HT1080 (cell line): ENCODE results near the gene AEN. TPM values are rescaled to one million over a fixed set of nuclear protein-coding genes. Genes with fewer than 3 reads are reported as not detected.

Source experiments
- DNase-seq: peaks from one replicate; pipeline ENCODE4 v3.0.0-alpha.2; 2015; ENCODE audit warnings: low read depth
- total RNA-seq: library from RNA; depleted of rRNA; stranded (reverse); fragments of >200 nt; shearing (Covaris generic); gene quantifications from 2 replicates; pipeline ENCODE4 v1.2.3, GENCODE V29; 2014

Gene AEN
- total RNA-seq, 1 experiment from 2014 or later, result 162 TPM

DNA sequence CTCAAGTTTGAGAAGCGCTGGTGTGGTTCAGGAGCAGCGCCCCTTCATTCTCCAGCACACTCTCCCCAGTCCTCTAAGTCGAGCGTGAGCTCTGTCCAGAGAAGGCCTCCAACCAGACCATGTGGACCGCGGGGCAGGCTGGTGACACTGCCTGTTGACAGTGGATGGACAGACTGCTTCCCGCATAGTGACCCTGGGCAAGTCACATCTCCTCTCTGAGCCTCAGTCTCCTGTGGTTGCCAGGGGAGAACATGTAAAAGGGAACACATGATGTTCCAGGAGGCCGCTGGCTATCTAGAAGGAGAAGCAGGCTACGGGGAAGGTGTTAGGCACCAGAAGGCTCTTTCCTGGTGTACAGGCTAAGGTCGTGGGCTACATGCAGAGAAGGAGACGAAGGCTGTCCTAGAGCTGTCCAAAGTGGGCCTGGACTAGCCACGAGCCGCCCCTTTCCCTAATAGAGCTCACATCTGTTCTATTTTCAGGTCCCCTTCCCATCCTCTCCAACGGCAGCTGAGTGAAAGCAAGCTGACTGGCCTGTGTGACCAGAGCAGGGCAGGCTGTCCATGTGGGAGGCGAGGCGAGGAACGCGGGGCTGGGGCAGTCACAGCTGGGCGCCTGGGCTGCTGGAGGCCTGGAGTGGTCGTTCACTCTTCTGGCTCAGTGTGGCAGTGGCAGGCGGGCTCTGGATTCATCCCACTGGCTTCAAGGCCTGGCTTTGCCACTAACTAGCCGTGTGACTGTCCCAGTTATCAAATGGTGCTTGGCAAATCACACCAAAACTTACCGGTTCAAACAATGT lies 28.8 kb downstream of the AEN start:
- DNase-seq, result no peak

DNA sequence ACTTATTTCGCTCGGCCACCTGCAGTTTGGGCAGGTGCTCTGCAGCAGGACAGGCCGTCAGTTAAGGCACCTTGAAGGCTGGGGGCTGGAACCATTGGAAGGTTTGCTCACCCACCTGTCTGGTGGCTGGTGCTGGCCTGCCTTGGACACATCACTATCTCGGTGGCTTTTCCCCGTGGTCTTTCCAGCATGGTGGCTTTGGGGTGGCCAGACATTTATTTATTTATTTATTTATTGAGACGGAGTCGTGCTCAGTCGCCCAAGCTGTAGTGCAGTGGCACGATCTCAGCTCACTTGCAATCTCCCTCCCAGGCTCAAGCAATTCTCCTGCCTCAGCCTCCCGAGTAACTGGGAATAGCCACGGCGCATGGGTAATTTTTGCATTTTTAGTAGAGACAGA lies 29.4 kb downstream of the AEN start:
- DNase-seq, result no peak

DNA sequence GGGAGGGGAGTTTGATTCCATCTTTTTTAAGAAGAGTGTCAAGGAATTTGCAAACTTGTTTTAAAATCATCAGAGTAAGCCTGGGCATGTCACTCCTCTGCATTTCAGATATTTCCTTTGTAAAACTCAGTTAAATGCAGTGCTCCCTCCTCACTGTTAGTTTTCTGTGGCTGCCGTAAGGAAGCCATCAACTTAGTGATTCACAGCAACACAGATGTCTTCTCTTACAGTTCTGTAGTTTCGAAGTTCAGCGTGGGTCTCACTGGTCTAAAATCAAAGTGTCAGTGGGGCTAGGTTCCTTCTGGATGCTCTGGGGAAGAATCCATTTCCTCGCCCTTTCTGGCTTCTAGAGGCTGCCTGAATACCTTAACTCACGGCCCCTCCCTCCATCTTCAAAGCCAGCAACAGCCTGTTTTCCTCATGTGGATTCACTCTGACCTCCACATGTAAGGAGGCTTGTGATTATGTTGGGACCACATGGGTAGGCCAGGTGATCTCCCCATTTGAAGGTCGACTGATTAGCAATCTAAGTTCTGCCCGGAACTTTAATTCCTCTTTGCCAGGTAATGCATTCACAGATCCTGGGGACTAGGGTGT lies 30.1 kb downstream of the AEN start:
- DNase-seq, result no peak

DNA sequence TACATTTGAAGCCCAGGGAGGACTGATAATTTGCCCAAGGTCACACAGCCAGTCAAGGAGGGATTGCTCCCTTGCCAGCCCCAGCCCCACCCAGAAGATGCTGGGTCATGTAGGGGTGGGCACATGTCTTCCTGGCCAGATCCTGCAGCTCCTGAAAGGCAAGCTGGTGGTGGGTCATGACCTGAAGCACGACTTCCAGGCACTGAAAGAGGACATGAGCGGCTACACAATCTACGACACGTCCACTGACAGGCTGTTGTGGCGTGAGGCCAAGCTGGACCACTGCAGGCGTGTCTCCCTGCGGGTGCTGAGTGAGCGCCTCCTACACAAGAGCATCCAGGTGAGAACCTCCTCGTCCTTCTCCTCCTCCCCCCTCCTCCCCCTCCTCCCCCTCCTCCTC lies 30.8 kb downstream of the AEN start:
- DNase-seq, result no peak

DNA sequence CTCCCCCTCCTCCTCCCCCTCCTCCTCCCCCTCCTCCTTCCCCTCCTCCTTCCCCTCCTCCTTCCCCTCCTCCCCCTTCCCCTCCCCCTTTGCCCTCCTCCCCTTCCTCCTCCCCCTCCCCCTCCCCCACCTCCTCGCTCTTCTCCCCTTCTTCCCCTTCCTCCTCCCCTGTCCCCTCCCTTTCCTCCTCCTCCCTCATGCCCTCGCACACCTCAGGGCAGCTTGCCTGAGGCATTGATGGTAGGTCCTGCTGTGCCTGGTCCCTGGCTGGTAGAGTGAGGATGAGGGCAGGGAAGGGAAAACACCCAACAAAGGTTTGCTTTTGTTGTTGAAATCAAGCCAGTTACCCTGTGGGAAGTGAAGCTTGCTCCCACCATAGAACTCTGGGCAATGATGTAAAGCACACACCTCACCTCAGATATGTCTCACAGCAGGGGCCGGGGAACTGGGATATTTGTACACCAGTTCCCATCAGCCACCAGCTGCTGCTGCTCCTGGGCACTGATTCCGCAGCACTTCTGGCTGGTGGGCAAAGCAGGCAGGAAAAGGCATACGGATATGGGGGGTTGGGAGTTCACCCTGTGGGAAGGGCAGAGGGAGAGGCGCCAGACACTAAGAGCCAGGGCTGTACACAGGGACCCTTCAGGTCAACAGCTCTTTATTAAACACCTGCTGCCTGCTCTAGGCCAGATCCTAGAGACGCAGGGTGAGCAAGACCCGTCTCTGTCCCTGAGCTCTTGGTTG lies 31.5 kb downstream of the AEN start:
- DNase-seq, result no peak

DNA sequence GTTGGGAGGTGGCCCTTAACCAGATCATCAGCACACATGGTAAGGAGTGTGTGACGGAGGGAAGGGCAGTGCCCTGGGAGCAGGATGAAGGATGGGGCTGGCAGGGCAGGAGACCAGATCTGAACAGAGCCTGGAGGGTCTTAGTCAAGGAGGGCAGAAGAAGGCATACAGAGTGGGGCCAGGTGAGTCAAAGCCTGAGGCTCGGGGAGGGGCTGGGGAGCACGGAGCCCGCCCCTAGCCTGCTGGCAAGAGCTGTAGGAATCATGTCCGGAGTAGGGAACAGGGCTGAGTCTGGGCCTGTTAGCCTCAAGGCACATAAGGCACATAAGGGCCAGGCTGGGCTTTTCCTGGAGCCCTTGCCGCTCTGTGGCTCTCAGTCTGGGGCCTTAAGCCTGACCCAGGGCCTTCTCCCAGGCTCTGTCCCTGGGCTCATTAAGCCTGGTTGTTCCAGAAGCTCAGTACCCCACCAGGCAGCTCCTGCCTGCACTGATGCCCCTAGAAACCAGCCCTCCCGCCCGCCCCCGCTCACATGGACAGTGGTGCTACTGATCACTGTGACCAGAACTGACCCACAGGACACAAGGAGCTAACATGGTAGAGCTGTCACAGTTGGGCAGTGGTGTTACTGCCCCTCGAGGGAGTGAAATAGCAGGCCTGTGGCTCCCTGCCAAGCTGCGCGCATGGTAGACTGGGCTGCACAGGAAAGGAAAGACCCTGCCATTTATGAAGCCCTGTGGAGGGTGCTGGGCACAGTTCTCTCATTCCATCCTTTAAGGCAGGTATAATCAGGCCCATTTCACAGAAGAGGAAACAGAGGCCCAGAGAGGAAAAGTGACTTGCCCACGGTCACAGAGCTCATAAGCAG lies 32.3 kb downstream of the AEN start:
- DNase-seq, result no peak

DNA sequence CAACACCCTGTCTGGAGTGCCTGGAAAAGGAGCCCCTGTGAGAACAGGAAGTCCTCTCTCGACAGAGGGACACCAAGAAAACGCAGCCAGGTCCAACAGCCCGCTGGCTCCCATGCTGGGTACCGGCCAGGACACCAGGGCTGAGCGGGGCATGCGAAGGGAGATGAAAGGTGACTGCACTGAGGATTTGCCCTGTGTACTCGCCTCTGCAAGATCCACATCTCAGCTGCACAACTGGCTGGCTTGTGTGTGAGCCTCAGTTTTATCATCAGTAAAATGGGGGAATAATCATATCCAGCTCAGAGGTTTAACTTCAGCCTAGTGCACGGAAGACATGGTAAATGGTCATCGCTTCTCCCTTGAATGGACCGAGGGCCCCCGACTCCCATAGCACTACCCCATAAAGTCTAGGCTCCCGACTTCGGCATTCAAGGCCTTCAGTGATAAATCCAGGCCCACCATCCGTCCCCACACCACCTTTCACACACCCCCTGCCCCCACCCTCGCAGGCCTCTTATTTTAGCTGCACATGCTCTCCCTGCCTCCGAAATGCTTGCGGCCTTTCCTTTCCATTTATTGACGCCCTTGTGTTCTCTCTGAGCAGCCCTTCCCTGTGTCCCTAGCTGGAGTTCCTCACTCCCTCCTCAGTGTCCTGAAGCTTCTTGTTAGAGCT lies 33.4 kb downstream of the AEN start:
- DNase-seq, result no peak

DNA sequence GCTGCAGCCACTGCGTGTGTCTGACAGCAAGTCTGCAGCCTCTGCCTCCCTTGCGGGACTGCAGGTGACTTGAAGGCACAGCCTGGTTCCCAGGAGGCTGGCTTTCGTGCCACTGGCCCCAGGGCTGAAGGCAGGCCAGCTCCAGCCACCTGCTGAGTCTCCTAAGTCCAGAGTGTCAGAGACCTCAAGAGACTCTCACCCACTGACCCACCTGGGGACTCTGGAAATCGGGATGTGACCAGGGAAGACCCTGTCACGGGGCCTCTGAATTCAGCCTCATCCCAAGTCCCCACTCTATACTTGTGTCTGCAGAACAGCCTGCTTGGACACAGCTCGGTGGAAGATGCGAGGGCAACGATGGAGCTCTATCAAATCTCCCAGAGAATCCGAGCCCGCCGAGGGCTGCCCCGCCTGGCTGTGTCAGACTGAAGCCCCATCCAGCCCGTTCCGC lies 34.0 kb downstream of the AEN start:
- DNase-seq, result no peak

DNA sequence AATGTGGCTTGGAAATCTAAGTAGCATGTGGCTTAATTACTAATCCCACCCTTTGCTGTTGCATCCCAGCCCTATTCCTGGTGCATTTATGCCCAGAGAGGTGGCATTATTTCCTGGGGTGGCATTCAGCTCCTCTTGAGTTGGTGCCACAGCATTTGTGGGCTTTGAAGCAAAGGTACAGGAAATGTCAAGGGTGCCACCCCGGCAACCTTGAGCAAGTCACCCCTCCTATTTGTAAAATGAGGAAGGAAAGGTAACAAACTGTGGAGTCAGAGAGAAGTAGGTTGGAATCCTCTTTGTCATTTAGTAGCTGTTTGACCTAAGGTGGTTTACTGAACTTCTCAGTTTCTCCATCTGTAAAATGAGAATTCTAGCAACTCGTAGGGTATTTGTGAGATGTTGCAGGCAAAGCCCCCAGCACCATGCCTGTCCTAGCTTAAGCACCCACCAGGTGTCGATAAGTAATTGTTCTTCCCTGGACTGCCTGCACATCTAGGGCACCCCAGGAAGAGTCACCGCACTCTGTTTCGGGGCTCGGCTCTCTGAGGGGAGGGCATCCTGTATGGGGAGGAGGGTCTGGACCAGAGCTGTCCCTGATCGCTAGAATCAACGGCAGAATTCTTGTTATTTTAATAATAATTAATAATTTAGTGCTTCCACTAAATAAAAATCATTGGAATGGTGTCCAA lies 34.8 kb downstream of the AEN start:
- no peak for DNase-seq

DNA sequence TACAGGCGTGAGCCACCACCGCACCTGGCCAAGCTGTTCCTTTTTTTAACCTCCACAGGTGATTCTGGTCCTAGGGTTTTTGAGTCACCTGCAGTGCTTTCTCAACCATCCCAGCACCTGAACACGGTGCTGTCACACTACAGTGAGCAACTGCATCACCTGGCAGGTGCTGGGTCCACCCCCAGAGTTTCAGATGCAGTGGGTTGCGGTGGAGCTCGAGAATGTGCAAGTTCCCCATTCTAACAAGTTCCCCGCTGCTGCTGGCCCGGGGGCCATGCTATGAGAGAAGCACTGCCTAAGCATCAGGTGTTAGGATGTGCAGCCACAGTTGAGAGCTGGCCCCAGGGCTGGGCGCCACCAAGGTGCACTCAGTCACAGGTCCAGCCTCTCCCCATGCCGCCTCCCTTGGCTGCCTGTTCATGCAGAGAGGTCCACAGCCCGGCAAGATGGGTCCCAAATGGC lies 35.7 kb downstream of the AEN start:
- DNase-seq, result no peak

DNA sequence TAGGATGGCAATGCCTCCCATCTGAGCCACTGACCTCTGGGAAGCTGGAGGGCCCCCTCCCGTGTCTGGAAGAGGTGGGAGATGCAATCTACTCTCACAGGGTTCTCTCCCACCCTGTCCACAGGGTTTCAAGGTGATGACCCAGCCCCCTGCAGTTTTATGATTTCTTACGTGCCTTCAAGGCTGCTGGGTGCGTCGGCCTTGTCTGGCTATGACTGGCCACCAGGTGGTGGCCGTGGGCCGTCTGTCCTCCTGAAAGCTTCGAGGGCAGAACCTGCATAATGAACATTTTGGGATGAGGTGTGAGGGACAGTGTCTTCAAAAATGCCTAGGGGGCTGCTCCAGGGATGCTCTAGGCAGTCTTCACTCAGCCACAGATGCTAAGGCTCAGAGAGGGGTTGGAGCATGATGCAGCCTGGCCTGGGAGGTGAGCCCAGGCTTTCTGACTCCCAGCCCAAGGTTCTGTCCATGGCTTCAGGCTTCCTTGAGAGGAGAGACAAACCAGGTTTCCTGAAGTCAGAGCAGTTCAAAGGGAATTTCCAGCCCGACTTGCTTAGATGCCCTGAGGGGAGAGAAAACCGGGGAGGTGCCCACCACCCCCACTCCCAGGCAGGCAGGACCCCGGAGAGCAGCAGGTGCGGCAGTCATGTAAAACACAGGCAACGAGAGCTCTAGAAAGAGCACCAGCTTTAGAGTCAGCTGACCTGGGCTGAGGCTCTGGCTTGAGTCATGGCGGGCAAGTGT lies 36.4 kb downstream of the AEN start:
- peak; percentile 52 for DNase-seq

DNA sequence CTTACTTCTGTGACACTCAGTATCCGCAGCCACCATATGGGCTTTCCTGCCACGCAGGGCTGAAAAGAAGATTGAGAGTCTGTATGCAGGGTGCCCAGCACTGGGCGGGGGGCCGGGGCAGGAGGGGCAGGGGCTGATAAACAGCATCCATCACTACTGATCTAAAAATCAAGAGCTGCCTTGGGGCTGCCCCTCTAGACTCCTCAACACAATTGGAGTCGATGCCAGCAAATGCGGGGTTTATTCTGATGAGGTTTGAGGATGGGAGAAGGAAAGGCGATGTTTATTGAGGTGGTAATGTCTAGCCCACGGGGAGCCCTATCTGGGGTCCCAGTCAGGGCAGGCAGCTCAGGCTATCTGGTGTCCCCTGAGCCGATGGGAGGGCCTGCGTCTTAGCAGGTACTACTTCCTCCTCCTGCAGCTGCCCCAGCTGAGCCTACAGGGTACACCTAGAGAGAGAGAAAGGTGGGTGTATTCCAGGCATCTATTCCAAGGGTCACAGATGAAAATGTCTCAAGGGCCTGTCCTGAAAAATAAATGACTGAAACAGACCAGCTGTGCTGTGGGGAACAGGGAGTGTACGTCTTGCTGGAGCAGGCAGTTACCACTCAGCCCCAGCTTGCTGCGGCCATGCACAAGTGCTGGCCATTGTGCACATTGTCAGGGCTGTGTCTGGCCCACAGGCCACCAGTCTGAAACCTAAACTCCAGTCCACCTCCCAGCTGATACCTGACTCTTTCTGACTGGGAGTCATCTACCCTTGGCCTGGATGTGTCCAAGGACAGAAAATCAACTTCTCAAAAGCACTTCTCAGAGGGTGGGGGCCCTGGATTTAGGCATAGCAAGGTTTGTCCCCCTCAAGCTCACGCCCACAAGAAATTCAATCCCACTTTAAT lies 37.2 kb downstream of the AEN start:
- DNase-seq, result no peak

DNA sequence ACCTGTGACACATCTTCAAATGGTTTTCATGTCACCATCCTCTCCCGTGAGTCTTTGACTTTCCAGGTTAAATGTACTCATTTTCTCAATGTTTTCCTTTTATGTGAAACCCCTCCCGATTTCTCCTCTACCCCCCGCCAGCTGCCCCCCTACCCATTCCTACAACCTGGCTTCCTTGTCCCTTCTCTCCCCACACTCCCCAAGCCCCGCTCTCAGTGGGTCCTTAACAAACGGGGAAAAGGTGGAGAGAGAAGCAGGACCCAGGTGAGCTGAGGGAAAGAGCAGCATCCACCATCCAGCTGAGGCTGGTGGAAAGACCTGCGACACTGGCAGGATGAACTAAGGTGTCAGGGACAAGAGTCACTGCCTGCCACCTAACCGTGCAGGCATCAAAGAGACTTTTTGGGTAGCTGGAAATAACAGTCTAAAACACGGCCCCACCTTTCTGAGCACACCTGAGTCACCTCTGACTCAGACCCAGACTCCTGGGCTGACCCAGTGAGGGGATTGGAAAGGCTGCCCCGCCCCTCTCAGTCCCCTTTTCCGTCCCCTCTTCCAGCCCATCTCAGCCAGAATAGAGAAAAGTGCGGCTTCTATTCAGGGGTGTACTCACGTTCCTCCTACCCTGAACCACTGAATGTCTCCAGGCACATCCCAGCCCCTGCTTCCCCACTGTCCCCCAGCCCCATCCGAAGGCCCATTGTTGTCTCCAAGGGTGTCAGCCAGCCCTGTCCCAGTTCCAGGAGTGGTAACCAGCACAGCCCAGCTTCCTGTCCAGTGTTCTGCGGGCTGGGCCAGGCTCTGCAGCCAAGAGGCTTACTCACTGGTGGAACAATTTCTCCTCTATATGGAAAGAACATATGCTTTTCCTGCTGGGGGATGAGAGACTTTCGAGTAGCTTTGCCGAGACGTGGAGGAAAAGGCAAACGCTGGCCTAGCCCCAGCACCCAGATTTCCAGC lies 38.1 kb downstream of the AEN start:
- DNase-seq, result peak; percentile 82

DNA sequence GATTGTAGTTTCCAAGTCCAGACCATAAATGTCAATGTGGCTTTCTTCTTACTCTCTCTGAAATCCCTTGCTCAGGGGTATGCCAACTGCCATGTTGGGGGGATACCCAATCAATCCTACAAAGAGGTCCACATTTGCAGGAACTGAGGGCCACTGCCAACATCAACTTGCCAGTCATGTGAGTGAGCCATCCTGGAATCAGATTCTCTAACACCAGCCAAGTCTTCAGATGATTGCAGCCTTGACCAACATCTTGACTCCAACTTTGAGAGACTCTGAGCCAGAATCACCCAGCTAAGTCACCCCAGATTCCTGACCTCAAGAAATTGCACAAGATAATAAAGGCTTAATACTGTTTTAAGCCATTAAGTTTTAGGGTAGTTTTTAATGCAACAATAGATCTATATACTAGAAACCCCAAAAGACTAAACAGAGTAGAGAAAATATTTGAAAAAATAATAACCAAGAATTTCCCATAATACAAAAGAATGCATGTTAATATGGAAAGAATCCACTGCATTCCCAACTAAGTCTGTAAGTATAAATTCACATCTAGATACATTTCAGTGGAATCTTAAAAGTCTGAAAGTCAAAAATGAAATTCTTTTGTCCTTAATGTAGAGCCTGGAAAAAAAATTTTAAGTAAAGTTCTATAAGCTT lies 40.0 kb downstream of the AEN start:
- no peak for DNase-seq

DNA sequence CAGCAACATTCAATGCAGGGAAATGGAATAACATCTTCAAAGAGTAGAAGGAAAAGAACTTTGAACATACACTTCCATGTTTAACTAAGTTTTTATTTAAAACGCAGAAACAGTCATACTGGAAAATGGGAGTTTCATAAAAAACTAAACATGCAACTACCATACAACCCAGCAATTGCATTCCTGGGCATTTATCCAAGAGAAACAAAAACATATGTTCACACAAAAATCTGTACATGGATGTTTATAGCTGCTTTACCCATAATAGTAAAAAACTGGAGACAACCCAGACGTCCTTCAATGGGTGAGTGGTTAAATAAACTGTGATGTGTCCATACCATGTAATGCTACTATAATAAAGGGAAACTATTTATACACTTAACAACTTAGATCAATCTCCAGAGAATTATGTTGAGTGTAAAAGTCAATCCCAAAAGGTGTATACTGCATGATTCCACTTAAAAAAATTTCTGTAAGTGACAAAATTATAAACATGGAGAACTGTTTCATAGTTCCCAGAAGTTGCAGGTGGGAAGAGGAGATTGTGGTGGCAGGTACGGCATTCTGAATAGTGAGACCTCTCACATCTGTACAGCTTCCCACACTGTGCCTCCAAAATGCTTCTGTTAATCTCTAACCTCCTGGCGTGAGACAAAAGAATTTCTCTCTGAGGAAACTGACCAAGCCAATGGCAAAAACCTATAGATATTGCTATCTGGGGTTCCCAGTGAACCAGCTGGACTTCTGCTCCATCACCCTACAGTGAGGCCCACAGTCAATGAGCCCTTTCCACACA lies 40.8 kb downstream of the AEN start:
- no peak for DNase-seq

DNA sequence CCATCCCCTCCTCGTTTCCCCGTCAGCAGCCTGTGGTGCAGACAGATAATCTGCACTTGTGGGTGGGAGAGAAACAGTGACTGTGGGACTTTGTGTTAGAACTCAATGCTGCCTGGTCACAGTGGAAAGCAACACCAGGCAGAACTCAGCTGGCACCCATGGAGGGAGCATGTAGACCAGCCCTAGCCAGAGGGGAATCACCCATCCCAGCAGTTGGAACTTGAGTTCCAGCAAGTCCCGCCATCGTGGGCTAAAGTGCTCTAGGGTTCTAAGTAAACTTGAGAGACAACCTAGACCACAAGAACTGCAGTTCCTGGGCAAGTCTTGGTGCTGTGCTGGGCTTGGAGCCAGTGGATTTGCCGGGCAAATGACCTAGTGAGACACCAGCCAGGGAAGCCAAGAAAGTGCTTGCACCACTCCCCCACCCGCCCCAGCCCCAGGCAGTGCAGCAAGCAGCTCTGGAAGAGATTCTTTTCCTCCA lies 42.0 kb downstream of the AEN start:
- DNase-seq, result peak; percentile 36
